ENCODE measurements around the gene BSDC1. TPM values are rescaled to one million over a fixed set of nuclear protein-coding genes. Genes with fewer than 3 reads are reported as not detected.

Gene BSDC1
- total RNA-seq, 1 experiment from 2014 or later, result 47.0 TPM

DNA sequence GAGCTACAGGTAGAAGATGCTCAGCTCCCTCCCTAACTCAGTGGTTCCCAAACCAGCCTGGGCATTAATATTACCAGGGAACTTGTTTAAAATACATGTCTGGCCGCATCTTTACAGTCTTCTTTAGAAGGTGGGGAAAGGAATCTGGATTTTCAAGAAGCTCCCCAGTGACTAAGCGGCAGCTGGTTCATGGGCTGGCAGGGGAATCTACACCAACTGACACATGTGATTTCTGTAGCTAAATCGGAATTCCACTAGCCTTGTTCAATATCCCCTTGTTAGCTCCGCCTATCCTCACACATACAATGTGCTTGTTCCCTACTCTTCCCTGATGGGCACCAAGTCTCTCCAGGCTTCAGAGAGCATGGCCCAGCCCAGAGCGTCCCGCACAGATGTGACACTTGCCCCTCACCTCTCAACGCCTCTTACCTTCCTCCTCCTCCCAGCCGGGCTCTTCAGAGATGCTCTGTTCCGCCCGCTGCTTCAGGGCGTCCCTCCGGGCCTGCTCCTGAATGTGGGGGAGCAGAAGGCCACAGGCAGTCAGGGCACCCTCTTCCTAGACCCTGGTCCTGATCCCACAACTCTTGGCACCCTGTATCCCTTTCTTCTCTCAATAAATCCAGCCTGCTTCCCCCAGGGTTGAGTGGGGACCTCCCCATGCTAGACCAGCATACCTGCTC, 16.6 kb downstream of the BSDC1 start:
- no TSS peak for BruUV-seq (replicated peaks)
- CTCF ChIA-PET, result no interaction called here

More for the DNA sequence above, 16.6 kb downstream of the BSDC1 start:
- intact Hi-C loops (cut with micrococcal nuclease), result no loop called here
- H3K4me3 ChIP-seq (replicated peaks in 1 of 2; ENCODE audit: low read depth in 1 of 2, low read length in 2 of 2), result no peak overlapping the region
- ChIA-PET POLR2A (no interaction called here), RAD21 (ENCODE audit: low non-redundant PET in 1 of 2, low total read pairs in 2 of 2, uncharacterized antibody in 2 of 2, unreplicated experiment in 2 of 2) (no interaction called here)
- ATAC-seq (no peak), DNase-seq (ENCODE audit: low read depth, low spot score) (no peak)
- no peak overlapping the region for H2AFZ ChIP-seq (ENCODE audit: low read depth, low read length, poor library complexity, severe bottlenecking)
- H3K27ac ChIP-seq (ENCODE audit: low read depth, low read length), result no peak overlapping the region
- no peaks in the 10 kb centered on the region for H3K9me3 ChIP-seq (ENCODE audit: control insufficient read depth in 1 of 2, insufficient read depth in 1 of 2, low read depth in 1 of 2, low read length in 2 of 2)
- H3K27me3 ChIP-seq (ENCODE audit: insufficient read depth, low read length), result no peaks in the 10 kb centered on the region
- no peaks in the 10 kb centered on the region for H3K4me1 ChIP-seq (ENCODE audit: control insufficient read depth in 1 of 2, insufficient read depth in 2 of 2, low read length in 2 of 2)
- H3K36me3 ChIP-seq (ENCODE audit: control insufficient read depth in 1 of 2, insufficient read depth in 2 of 2, low read length in 2 of 2), result peaks cover 28 to 47% of the 10 kb centered on the region in 2 experiments
- H4K20me1 ChIP-seq (ENCODE audit: insufficient read depth), result no peaks in the 10 kb centered on the region
- H3K9ac ChIP-seq (ENCODE audit: low read length), result no peak overlapping the region
- H3K9me2 ChIP-seq (ENCODE audit: insufficient read depth), result no peaks in the 10 kb centered on the region
- H3K79me2 ChIP-seq (ENCODE audit: insufficient read depth, low read length), result no peaks in the 10 kb centered on the region
- no peak for TF ChIP-seq ELF1 (IDR thresholded peaks at IDR 0.05; ENCODE audit: borderline replicate concordance, low read depth)
- TF ChIP-seq, protein P1, sequence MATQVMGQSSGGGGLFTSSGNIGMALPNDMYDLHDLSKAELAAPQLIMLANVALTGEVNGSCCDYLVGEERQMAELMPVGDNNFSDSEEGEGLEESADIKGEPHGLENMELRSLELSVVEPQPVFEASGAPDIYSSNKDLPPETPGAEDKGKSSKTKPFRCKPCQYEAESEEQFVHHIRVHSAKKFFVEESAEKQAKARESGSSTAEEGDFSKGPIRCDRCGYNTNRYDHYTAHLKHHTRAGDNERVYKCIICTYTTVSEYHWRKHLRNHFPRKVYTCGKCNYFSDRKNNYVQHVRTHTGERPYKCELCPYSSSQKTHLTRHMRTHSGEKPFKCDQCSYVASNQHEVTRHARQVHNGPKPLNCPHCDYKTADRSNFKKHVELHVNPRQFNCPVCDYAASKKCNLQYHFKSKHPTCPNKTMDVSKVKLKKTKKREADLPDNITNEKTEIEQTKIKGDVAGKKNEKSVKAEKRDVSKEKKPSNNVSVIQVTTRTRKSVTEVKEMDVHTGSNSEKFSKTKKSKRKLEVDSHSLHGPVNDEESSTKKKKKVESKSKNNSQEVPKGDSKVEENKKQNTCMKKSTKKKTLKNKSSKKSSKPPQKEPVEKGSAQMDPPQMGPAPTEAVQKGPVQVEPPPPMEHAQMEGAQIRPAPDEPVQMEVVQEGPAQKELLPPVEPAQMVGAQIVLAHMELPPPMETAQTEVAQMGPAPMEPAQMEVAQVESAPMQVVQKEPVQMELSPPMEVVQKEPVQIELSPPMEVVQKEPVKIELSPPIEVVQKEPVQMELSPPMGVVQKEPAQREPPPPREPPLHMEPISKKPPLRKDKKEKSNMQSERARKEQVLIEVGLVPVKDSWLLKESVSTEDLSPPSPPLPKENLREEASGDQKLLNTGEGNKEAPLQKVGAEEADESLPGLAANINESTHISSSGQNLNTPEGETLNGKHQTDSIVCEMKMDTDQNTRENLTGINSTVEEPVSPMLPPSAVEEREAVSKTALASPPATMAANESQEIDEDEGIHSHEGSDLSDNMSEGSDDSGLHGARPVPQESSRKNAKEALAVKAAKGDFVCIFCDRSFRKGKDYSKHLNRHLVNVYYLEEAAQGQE (IDR thresholded peaks at IDR 0.05; ENCODE audit: low read depth), result no peak
- TF ChIP-seq RAD21 (IDR thresholded peaks at IDR 0.05; ENCODE audit: low read depth), result no peak
- TF ChIP-seq SRF (IDR thresholded peaks at IDR 0.05; ENCODE audit: low read depth), result no peak
- TF ChIP-seq ZNF274 (IDR thresholded peaks at IDR 0.05; ENCODE audit: low read depth, low read length), result no peak
- no peak for TF ChIP-seq POLR2AphosphoS5 (IDR thresholded peaks at IDR 0.05; ENCODE audit: low read depth, low read length)
- TF ChIP-seq, protein P2, sequence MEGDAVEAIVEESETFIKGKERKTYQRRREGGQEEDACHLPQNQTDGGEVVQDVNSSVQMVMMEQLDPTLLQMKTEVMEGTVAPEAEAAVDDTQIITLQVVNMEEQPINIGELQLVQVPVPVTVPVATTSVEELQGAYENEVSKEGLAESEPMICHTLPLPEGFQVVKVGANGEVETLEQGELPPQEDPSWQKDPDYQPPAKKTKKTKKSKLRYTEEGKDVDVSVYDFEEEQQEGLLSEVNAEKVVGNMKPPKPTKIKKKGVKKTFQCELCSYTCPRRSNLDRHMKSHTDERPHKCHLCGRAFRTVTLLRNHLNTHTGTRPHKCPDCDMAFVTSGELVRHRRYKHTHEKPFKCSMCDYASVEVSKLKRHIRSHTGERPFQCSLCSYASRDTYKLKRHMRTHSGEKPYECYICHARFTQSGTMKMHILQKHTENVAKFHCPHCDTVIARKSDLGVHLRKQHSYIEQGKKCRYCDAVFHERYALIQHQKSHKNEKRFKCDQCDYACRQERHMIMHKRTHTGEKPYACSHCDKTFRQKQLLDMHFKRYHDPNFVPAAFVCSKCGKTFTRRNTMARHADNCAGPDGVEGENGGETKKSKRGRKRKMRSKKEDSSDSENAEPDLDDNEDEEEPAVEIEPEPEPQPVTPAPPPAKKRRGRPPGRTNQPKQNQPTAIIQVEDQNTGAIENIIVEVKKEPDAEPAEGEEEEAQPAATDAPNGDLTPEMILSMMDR (IDR thresholded peaks at IDR 0.05 in 2 of 3, conservative IDR thresholded peaks at IDR 0.05 in 1 of 3; ENCODE audit: borderline replicate concordance in 1 of 3, insufficient read depth in 1 of 3, low read depth in 2 of 3, low read length in 2 of 3), result no peak
- TF ChIP-seq, protein P3, sequence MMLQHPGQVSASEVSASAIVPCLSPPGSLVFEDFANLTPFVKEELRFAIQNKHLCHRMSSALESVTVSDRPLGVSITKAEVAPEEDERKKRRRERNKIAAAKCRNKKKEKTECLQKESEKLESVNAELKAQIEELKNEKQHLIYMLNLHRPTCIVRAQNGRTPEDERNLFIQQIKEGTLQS (IDR thresholded peaks at IDR 0.05), result no peak
- TF ChIP-seq, protein P4, sequence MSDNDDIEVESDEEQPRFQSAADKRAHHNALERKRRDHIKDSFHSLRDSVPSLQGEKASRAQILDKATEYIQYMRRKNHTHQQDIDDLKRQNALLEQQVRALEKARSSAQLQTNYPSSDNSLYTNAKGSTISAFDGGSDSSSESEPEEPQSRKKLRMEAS (IDR thresholded peaks at IDR 0.05), result no peak
- TF ChIP-seq SP1 (IDR thresholded peaks at IDR 0.05; ENCODE audit: low read depth), result no peak
- no peak for TF ChIP-seq POLR2A (IDR thresholded peaks at IDR 0.05; ENCODE audit: borderline replicate concordance, extremely low read depth, insufficient read depth, insufficient read length)
- no peak overlapping the region for H3K4me2 ChIP-seq (ENCODE audit: low read length)

Measured in HCT116 (cell line).